Smooth muscle cell (in vitro differentiated cells): Measurements from ENCODE around the gene MUC4. TPM values are rescaled to one million over a fixed set of nuclear protein-coding genes. Genes with fewer than 3 reads are reported as not detected.
"Not testable (repeated sequence)": the region's sequence is repeated elsewhere in the genome, so short reads cannot be mapped to it uniquely, and the experiment has no call there.

Experiments
- DNase-seq: peaks from one replicate; lab custom pipeline; 2025; ENCODE audit not compliant: unreplicated experiment; lab: John Stamatoyannopoulos, UW
- H2AFZ ChIP-seq: fragments of 200-600 bp; sonication (generic); 2 replicates; pipeline ENCODE4 v1.6.0; 2016; ENCODE audit warnings: antibody characterized with exemption, low read depth, mild to moderate bottlenecking
- H3F3A ChIP-seq: fragments of 200-600 bp; sonication (generic); 2 replicates; pipeline ENCODE4 v1.6.0; 2017; ENCODE audit warnings: antibody characterized with exemption, low read depth
- H3K27ac ChIP-seq: fragments of 200-600 bp; sonication (generic); 2 replicates; pipeline ENCODE4 v1.5.1; 2016; ENCODE audit warnings: low read depth, mild to moderate bottlenecking
- H3K27me3 ChIP-seq: fragments of 200-600 bp; sonication (generic); 2 replicates; pipeline ENCODE4 v1.6.1; 2016; ENCODE audit warnings: low read depth, mild to moderate bottlenecking
- H3K36me3 ChIP-seq: fragments of 200-600 bp; sonication (generic); 2 replicates; pipeline ENCODE4 v1.5.1; 2016; ENCODE audit warnings: low read depth
- H3K4me1 ChIP-seq: fragments of 200-600 bp; sonication (generic); 2 replicates; pipeline ENCODE4 v1.5.1; 2016; ENCODE audit warnings: low read depth
- H3K4me2 ChIP-seq: fragments of 200-600 bp; sonication (generic); 2 replicates; pipeline ENCODE4 v1.6.0; 2016; ENCODE audit warnings: mild to moderate bottlenecking
- H3K4me3 ChIP-seq: fragments of 200-600 bp; sonication (generic); 2 replicates; pipeline ENCODE4 v1.5.1; 2016; ENCODE audit warnings: mild to moderate bottlenecking
- H3K79me2 ChIP-seq: fragments of 200-600 bp; sonication (generic); 2 replicates; pipeline ENCODE4 v1.6.0; 2016; ENCODE audit warnings: low read depth, mild to moderate bottlenecking
- H3K9ac ChIP-seq: fragments of 200-600 bp; sonication (generic); 2 replicates; pipeline ENCODE4 v1.6.0; 2016; ENCODE audit warnings: low read depth
- H3K9me3 ChIP-seq: fragments of 200-600 bp; sonication (generic); replicated peaks from 2 replicates; pipeline ENCODE4 v1.5.1; 2016; ENCODE audit warnings: low read depth
- H4K20me1 ChIP-seq: fragments of 200-600 bp; sonication (generic); 2 replicates; pipeline ENCODE4 v1.6.0; 2016; ENCODE audit warnings: low read depth
- WGBS: methylation state at CpG from one replicate; pipeline ENCODE4 v1.1.7; 2016; ENCODE audit warnings: low lambda C conversion rate; 5-methylcytosine and 5-hydroxymethylcytosine counted together
- polyA plus RNA-seq: library from polyadenylated mRNA; unstranded; fragments of >200 nt; fragmentation: Nextera tagmentation; extraction: Ambion mirVana; gene quantifications from 2 replicates; pipeline ENCODE4 v1.2.1, GENCODE V29; 2016
- total RNA-seq: library from RNA; depleted of rRNA; stranded (reverse); fragments of >200 nt; gene quantifications from 2 replicates; pipeline ENCODE4 v1.2.3, GENCODE V29; 2014
- TF ChIP-seq, protein P1 (sequence below): fragments of 200-600 bp; sonication (generic); IDR thresholded peaks from 2 replicates; pipeline ENCODE4 v1.5.1; 2017; ENCODE audit warnings: borderline replicate concordance, mild to moderate bottlenecking, antibody characterized with exemption; ENCODE audit not compliant: insufficient read depth, poor library complexity, severe bottlenecking

Gene MUC4
- total and polyA plus RNA-seq, 2 experiments from 2014 or later, result not detected

DNA sequence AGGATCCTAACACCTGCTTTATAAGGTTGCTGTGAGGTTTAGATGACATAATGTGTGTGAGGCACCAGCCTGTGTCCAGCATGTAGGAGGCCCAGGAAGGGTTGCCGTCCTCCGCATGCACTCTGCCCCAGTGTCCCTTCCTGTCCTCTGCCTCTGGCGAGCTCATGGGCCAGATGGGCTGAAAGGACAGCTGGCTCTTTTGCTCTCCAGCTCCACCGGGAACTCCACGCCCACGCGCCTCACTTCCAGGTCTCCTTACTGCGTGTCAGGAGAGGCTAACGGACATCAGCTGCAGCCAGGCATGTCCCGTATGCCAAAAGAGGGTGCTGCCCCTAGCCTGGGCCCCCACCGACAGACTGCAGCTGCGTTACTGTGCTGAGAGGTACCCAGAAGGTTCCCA, 78.8 kb downstream of the MUC4 start:
- H3K4me1 ChIP-seq, result no peaks in the 10 kb centered on the region
- H3K9ac ChIP-seq, result no peak overlapping the region
- no peak overlapping the region for H3K4me3 ChIP-seq
- H3K36me3 ChIP-seq, result no peaks in the 10 kb centered on the region
- TF ChIP-seq, protein P1, sequence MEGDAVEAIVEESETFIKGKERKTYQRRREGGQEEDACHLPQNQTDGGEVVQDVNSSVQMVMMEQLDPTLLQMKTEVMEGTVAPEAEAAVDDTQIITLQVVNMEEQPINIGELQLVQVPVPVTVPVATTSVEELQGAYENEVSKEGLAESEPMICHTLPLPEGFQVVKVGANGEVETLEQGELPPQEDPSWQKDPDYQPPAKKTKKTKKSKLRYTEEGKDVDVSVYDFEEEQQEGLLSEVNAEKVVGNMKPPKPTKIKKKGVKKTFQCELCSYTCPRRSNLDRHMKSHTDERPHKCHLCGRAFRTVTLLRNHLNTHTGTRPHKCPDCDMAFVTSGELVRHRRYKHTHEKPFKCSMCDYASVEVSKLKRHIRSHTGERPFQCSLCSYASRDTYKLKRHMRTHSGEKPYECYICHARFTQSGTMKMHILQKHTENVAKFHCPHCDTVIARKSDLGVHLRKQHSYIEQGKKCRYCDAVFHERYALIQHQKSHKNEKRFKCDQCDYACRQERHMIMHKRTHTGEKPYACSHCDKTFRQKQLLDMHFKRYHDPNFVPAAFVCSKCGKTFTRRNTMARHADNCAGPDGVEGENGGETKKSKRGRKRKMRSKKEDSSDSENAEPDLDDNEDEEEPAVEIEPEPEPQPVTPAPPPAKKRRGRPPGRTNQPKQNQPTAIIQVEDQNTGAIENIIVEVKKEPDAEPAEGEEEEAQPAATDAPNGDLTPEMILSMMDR, result no peak
- no peak overlapping the region for H3K4me2 ChIP-seq
- 81% methylated on average over 12 of the region's 12 CpGs for WGBS
- DNase-seq, result no peak
- no peak overlapping the region for H3K27ac ChIP-seq
- no peaks in the 10 kb centered on the region for H4K20me1 ChIP-seq
- H3F3A ChIP-seq, result no peaks in the 10 kb centered on the region
- H3K27me3 ChIP-seq, result peaks cover 18% of the 10 kb centered on the region
- no peaks in the 10 kb centered on the region for H3K79me2 ChIP-seq
- no peaks in the 10 kb centered on the region for H3K9me3 ChIP-seq
- H2AFZ ChIP-seq, result no peak overlapping the region

GRCh38 chr3:195731356-195731905, 80.3 kb downstream of the MUC4 start:
- H3F3A ChIP-seq, result no peaks in the 10 kb centered on the region
- peaks cover 14% of the 10 kb centered on the region for H3K27me3 ChIP-seq
- no peaks in the 10 kb centered on the region for H3K36me3 ChIP-seq
- no peak overlapping the region for H3K9ac ChIP-seq
- no peak overlapping the region for H3K4me3 ChIP-seq
- H3K4me1 ChIP-seq, result no peaks in the 10 kb centered on the region
- H3K4me2 ChIP-seq, result no peak overlapping the region
- H3K27ac ChIP-seq, result no peak overlapping the region
- H4K20me1 ChIP-seq, result no peaks in the 10 kb centered on the region
- no peak for DNase-seq
- no peaks in the 10 kb centered on the region for H3K79me2 ChIP-seq
- 89% methylated on average over 11 of the region's 11 CpGs for WGBS
- no peaks in the 10 kb centered on the region for H3K9me3 ChIP-seq
- no peak overlapping the region for H2AFZ ChIP-seq
- TF ChIP-seq, protein P1, result no peak

DNA sequence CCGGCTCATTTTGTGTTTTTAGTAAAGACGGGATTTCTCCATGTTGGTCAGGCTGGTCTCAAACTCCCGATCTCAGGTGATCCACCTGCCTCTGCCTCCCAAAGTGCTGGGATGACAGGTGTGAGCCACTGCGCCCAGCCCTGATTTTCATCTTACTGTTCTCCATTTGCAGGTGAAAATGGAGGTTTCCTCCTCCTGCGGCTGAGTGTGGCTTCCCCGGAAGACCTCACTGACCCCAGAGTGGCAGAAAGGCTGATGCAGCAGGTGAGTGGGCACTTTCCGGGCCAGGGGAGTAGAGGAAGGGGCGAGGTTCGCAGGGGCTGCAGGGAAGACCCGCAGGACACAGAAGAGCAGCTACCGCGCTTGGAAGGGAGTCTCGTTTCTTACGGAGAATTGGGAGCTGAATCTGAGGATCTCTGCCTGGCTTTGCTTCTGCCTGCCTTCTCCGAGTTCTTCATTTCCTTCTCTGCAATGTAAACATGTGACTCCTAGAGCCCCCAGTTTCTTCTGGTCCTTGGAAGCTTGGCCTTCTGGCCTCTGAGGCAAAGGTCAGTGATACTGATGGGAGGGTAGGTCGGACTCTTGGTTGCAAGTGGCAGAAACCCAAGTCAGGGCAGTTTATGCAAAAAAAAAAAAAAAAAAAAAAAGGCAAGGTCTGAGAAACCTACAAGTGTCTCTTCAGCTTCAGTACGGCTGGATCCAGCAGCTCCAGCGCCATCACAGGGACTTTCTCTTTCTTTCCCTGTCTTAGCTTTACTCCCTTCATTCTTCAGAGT, 82.1 kb downstream of the MUC4 start:
- no peaks in the 10 kb centered on the region for H3K9me3 ChIP-seq
- no peaks in the 10 kb centered on the region for H3K4me1 ChIP-seq
- no peaks in the 10 kb centered on the region for H3F3A ChIP-seq
- H4K20me1 ChIP-seq, result no peaks in the 10 kb centered on the region
- no peaks in the 10 kb centered on the region for H3K79me2 ChIP-seq
- H3K4me2 ChIP-seq, result no peak overlapping the region
- H3K36me3 ChIP-seq, result no peaks in the 10 kb centered on the region
- DNase-seq, result no peak
- TF ChIP-seq, protein P1, result no peak
- H3K27ac ChIP-seq, result no peak overlapping the region
- H2AFZ ChIP-seq, result no peak overlapping the region
- H3K4me3 ChIP-seq, result no peak overlapping the region
- WGBS, result 88% methylated on average over 18 of the region's 18 CpGs
- H3K9ac ChIP-seq, result no peak overlapping the region
- no peaks in the 10 kb centered on the region for H3K27me3 ChIP-seq

- H3K27ac ChIP-seq, DNase-seq, H3K27me3 ChIP-seq, H2AFZ ChIP-seq, H3F3A ChIP-seq, H4K20me1 ChIP-seq, H3K9ac ChIP-seq, H3K36me3 ChIP-seq, H3K4me2 ChIP-seq, H3K4me3 ChIP-seq, H3K79me2 ChIP-seq, H3K4me1 ChIP-seq, H3K9me3 ChIP-seq: not testable (repeated sequence)
- WGBS, result 88% methylated on average over 5 of the region's 5 CpGs
Measured at GRCh38 chr3:195728789-195729188, 82.9 kb downstream of the MUC4 start.
